Large intestine (tissue), 3 donors: Measurements from ENCODE around the gene BTBD6. TPM values are rescaled to one million over a fixed set of nuclear protein-coding genes. Genes with fewer than 3 reads are reported as not detected.
"Not testable (repeated sequence)": the region's sequence is repeated elsewhere in the genome, so short reads cannot be mapped to it uniquely, and the experiment has no call there.

Experiments
- DNase-seq, 2 donors: peaks; one replicate each; pipeline versions ENCODE4 v3.0.0 to v3.0.0-alpha.2; 2013
- H3K27ac ChIP-seq: one replicate; pipeline ENCODE4 v1.5.1; 2013; ENCODE audit warnings: low read length
- H3K27me3 ChIP-seq: 2 replicates; pipeline ENCODE4 v1.6.1; 2013; ENCODE audit warnings: low read length; ENCODE audit not compliant: control insufficient read depth, insufficient read depth
- H3K36me3 ChIP-seq: 2 replicates; pipeline ENCODE4 v1.6.1; 2013; ENCODE audit warnings: low read length; ENCODE audit not compliant: control insufficient read depth, insufficient read depth
- H3K4me1 ChIP-seq: one replicate; pipeline ENCODE4 v1.6.1; 2013; ENCODE audit warnings: low read length; ENCODE audit not compliant: control insufficient read depth, insufficient read depth
- H3K4me3 ChIP-seq: one replicate; pipeline ENCODE4 v1.5.1; 2013; ENCODE audit warnings: low read length
- H3K9me3 ChIP-seq: one replicate; pipeline ENCODE4 v1.6.1; 2013; ENCODE audit warnings: mild to moderate bottlenecking, low read depth, low read length, moderate library complexity; ENCODE audit not compliant: control insufficient read depth
- WGBS: methylation state at CpG from one replicate; pipeline ENCODE4 v1.1.5; 2013; ENCODE audit warnings: low lambda C conversion rate; ENCODE audit not compliant: insufficient coverage; 5-methylcytosine and 5-hydroxymethylcytosine counted together
- polyA plus RNA-seq: library from polyadenylated mRNA; unstranded; fragments of 120-200 nt; gene quantifications from one replicate; pipeline ENCODE4 v1.2.1, GENCODE V29; 2013

Gene BTBD6
- polyA plus RNA-seq, 1 donor: 40.9 TPM

DNA sequence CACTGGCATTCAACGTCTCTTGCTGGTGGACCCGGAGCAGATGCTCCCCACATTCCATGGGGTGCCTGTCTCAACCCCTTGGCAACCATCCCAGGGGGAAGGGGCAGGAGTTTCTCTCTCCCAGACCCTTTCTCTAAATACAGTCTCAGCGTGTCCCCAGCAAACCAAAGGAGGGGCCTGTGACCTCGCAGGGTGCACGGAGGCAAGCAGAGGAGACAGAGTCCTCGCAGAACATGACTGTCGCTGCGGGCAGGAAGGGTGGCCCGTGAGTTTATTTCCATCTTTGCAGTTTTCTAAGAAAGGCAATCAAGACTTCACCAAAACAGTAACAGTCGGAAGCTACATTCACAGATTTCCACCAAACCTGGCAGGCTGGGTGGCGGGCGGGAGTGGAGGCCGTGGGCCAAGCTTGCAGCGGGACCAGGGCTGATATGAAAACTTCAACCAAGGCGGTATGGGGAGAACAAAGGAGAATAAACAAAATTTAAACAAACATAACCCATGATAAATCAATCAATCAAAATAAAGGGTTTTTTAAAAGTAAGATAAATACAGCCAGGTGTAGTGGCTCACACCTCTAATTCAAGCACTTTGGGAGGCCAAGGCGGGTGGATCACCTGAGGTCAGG, 33.9 kb downstream of the BTBD6 start:
- 40% methylated on average over 1 of the region's 16 CpGs for WGBS
- no peaks in the 10 kb centered on the region for H3K27me3 ChIP-seq
- H3K9me3 ChIP-seq: no peaks in the 10 kb centered on the region
- peaks cover 4% of the 10 kb centered on the region for H3K4me1 ChIP-seq
- no peak overlapping the region for H3K4me3 ChIP-seq
- DNase-seq: no peak
- peaks cover 17% of the 10 kb centered on the region for H3K36me3 ChIP-seq
- no peak overlapping the region for H3K27ac ChIP-seq

DNA sequence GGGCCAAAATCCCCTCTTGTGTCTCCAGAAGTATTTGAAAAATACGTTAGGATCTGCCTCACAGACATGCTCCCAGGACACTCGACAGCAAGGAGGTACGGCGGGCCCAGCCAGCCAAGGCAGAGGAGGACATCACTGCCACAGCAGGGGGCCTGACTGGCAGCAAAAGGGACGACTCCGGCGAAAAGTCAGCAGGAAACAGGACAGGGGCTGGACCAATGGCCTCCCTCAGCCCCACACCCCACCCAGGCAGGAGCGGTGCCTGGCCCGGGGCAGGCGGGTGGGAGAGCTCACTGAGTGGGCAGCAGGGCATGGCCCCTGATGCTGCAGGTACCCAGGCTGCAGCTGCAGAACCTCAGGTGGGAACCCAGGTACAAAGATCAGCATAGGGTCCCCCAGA, 34.7 kb downstream of the BTBD6 start:
- H3K4me3 ChIP-seq: no peak overlapping the region
- H3K9me3 ChIP-seq: no peaks in the 10 kb centered on the region
- DNase-seq: no peak
- no peaks in the 10 kb centered on the region for H3K27me3 ChIP-seq
- no CpG with 5 or more reads among the region's 10 CpGs for whole genome bisulfite sequencing
- no peak overlapping the region for H3K27ac ChIP-seq
- peaks cover 17% of the 10 kb centered on the region for H3K36me3 ChIP-seq
- peaks cover 4% of the 10 kb centered on the region for H3K4me1 ChIP-seq

DNA sequence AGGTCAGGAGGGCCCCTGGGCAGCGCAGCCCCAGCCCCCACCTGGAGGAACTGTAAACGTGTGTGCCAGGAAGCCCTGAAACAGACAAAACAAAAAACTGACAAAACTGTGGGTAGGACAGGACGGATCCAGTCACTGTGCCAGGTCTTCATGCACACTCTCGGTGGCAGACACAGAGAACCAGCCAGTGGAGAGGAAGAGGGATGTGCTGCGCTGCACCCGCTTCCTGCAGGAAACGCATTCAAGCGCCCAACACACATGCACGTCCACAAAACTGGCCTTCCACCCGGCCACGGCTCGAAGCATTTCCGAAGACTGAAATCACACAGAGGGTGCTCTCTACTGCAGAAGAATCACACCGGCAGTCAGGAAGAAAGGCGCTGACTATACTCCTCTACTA, 35.6 kb downstream of the BTBD6 start:
- Histone ChIP-seq H3K27me3 (no peaks in the 10 kb centered on the region), H3K4me1 (peaks cover 4% of the 10 kb centered on the region), H3K27ac (no peak overlapping the region), H3K9me3 (no peaks in the 10 kb centered on the region), H3K36me3 (peaks cover 17% of the 10 kb centered on the region), H3K4me3 (no peak overlapping the region)
- WGBS: no CpG with 5 or more reads among the region's 15 CpGs
- no peak for DNase-seq

DNA sequence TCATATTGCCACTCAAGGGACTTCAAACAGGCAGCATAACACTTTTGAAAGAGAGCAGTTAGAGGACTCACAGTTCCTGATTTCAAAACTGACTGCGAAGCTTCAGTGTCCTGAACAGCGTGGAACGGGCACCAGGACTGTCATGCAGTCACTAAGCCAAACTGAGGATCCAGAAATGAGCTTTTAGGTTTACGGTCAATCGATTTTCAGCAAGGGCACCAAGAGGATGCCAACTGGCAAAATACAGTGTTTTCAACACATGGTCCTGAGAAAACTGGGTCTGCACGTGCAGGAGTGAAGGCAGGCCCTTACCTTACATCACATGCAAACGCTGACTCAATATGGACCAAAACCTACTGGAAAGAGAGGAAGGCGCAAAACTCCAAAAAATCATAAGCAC, 36.8 kb downstream of the BTBD6 start:
- Histone ChIP-seq H3K4me1 (peaks cover 4% of the 10 kb centered on the region), H3K27me3 (no peaks in the 10 kb centered on the region), H3K36me3 (peaks cover 14% of the 10 kb centered on the region), H3K4me3 (no peak overlapping the region), H3K9me3 (no peaks in the 10 kb centered on the region), H3K27ac (no peak overlapping the region)
- WGBS: no CpG with 5 or more reads among the region's 8 CpGs
- DNase-seq: no peak

DNA sequence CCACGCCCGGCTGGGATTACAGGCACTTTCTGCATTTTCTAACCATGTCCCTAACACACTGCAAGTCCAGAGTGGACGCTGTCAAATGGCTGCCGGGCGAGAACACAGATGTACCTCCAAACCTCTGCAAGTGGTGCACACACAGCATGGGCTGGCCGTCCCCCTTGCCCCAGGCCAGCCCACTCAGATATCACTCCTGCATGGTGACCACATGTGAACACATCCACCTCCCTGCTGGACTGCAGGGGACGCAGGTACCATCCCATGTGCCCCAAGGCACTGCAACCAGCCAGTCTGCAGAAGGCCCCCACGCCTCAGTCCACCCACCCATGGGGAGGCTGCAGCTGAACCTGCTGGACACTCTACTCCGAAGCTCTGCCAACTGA, 38.4 kb downstream of the BTBD6 start:
- no peak for DNase-seq
- Histone ChIP-seq H3K27ac (no peak overlapping the region), H3K9me3 (no peaks in the 10 kb centered on the region), H3K4me1 (no peaks in the 10 kb centered on the region), H3K27me3 (no peaks in the 10 kb centered on the region), H3K36me3 (peaks cover 13% of the 10 kb centered on the region), H3K4me3 (no peak overlapping the region)
- no CpG with 5 or more reads among the region's 9 CpGs for WGBS

DNA sequence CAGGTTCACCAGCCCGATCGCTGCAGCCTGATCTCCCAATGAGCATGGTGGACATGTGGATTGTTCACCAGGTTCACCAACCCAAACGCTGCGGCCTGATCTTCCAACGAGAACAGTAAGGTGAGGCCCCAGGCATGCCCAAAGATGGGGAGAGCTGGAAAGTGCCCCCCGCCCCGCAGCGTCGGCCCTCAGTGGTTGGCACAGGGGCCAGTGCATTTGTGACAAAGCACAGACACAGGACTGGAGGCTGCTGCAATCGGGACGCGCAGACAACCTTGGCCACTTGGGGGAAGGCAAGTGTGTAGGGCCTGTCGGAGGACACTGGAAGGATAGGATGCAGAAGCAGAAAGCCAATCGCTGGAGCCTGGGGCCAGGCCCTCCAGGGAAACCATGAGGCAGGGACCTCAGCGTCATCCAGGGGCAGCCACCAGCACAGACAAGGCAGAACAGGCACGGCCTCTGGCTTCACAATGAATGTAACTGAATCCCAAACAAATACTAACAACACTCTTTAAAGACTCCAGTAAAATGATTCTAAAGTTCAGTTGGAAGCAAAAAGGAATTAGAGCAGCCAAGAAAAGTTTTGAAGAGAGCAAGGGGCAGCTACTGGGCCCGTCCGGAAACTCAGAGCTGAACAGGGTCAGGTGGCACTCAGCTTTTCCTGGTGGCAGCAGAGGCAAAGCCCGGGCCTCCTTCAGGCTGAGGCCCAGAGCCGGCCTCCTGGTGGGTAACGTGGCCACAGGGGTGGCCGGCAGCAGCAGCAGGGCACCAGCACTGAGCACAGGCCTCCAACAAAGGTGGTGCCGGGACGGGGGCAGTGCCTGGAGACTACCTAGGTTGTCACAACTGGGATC, 39.1 kb downstream of the BTBD6 start:
- no peak for DNase-seq
- no peaks in the 10 kb centered on the region for H3K9me3 ChIP-seq
- no peak overlapping the region for H3K27ac ChIP-seq
- H3K36me3 ChIP-seq: peaks cover 13% of the 10 kb centered on the region
- H3K4me1 ChIP-seq: no peaks in the 10 kb centered on the region
- H3K4me3 ChIP-seq: no peak overlapping the region
- WGBS: 100% methylated on average over 1 of the region's 24 CpGs
- no peaks in the 10 kb centered on the region for H3K27me3 ChIP-seq

DNA sequence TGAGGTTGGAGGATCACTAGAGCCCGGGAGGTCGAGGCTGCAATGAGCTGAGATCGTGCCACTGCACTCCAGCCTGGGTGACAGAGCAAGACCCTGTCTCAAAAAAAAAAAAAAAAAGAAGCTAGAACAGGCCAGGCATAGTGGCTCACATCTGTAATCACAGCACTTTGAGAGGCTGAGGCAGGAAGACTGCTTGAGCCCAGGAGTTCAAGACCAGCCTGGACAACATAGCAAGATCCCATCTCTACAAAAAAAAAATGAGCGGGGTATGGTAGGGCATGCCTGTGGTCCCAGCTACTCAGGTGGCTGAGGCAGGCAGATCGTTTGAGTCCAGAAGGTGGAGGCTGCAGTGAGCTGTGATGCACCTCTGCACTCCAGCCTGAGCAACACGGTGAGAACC, 40.6 kb downstream of the BTBD6 start:
- no CpG with 5 or more reads among the region's 6 CpGs for WGBS

DNA sequence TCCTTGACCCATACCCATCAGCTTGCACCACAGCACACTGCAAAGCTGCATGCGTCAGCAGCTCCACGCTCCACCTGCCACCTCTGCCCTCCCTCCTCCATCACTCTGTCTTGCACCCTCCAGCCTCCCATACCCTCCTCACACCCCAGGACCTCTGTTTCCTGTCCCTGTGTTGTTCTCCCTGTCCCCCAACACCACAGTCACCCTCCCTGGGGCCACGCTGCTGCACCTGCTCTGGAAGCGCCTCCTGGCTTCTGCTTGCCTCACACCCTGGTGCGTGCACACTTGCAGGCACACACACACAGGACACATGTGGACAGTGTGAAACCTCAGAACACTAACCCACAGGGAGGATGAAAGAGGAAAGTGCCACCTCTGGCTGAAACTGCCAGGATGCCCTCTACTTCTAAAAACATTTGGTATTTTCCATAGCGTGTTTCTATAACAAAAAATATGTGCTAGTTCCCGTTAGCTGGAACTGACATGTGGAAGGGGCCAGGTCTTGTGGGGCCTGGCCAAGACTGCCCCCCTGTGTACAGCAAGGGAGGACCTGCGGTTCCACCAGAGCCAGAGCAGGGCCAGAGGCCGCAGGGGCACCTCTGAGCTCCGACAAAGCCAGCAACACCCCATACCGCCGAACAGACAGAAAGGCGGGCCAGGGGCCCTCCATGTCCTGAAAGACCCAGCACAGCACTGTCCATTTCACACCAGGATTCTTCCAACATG, 42.5 kb downstream of the BTBD6 start:
- Histone ChIP-seq H3K4me3 (no peak overlapping the region), H3K27me3 (no peaks in the 10 kb centered on the region)

More for the DNA sequence above, 40.6 kb downstream of the BTBD6 start:
- H3K27me3 ChIP-seq, H3K27ac ChIP-seq, H3K36me3 ChIP-seq, H3K9me3 ChIP-seq, H3K4me1 ChIP-seq, DNase-seq, H3K4me3 ChIP-seq: not testable (repeated sequence)

DNA sequence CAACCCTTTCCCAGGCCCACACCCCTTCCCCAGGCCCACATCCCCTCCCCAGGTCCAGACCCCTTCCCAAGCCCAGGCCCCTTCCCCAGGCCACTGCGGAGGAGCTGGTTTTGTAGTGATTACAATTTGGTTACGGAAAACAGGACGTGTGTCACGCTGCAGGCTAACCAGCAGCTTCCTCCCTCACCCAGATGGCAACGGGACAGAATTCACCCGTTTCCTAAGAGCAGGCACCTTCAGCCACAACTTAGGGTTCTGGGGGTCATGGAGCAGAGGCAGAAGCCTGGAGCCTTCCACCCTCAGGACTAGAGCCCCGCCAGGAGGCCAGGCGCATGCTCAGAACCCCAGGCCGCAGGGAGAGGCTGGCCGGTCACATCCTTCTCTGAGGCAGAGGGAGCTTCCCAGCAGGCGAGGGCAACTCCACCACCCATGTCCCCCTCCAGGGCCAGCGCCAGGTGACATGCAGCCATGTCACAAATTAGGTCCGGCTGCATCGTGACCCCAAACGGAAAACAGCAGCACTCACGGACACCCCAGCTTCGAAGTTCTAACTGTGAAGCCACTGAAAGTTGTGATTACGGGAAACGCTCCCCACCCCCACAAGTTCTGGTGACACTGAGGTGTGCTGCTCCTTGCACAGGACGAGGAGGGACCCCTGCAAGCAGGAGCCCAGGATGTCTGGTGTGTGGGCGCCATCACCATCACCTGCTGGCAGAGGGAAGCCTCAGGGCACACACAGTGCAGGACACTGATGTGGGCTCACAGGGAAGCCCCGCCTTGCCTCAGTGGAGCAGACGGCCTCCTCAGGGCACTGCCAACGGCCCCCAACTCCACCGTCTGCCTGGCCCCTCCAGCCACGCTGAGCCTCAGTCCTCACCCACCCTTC, 44.7 kb downstream of the BTBD6 start:
- WGBS: no CpG with 5 or more reads among the region's 26 CpGs
- no peak for DNase-seq
- H3K27ac ChIP-seq: no peak overlapping the region

More for the DNA sequence above, 42.5 kb downstream of the BTBD6 start:
- Histone ChIP-seq H3K36me3 (peaks cover 3% of the 10 kb centered on the region), H3K4me1 (no peaks in the 10 kb centered on the region), H3K9me3 (no peaks in the 10 kb centered on the region), H3K27ac (no peak overlapping the region)
- no peak for DNase-seq
- 100% methylated on average over 1 of the region's 13 CpGs for WGBS

DNA sequence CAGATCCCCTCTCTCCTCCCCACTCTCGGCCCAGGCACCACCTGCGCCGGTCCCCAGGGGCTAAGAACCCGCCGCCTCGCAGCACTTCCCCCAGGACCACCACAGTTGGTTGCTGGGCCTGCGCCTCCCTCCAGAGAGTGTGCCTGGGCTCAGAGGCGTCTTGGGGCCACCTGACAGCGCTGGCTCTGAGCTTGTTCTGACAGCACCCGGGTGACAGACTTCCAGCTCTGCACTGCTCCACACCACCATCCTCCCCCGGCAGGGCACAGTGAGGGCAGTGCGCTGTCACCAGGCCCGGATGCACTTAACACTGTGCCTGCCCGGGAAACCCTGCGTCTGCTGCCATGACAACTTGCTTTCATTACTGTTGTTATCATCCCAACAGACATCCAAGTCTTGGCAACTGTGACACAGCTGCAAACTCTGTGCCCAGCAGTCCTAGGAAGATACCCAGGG, 45.8 kb downstream of the BTBD6 start:
- Histone ChIP-seq H3K27ac (no peak overlapping the region), H3K36me3 (no peaks in the 10 kb centered on the region), H3K9me3 (no peaks in the 10 kb centered on the region), H3K4me1 (no peaks in the 10 kb centered on the region), H3K27me3 (no peaks in the 10 kb centered on the region), H3K4me3 (no peak overlapping the region)
- peak; percentile 36 to 43 for DNase-seq
- WGBS: no CpG with 5 or more reads among the region's 15 CpGs

More for the DNA sequence above, 44.7 kb downstream of the BTBD6 start:
- H3K4me3 ChIP-seq: no peak overlapping the region
- no peaks in the 10 kb centered on the region for H3K27me3 ChIP-seq
- H3K4me1 ChIP-seq: no peaks in the 10 kb centered on the region
- no peaks in the 10 kb centered on the region for H3K9me3 ChIP-seq
- H3K36me3 ChIP-seq: no peaks in the 10 kb centered on the region
